IPS DF 19.7 (cell line): ENCODE measurements around the gene NUDT14.

Source experiments
- DNase-seq: peaks from one replicate; pipeline ENCODE4 v3.0.0-alpha.2; 2013; ENCODE audit warnings: low read depth, low spot score

NUDT14 gene

GRCh38 chr14:105135700-105136395 is 45.3 kb downstream of the NUDT14 start:
- DNase-seq, result no peak

GRCh38 chr14:105132921-105133654 is 48.0 kb downstream of the NUDT14 start:
- no peak for DNase-seq

GRCh38 chr14:105131241-105131640 is 49.9 kb downstream of the NUDT14 start:
- no peak for DNase-seq

GRCh38 chr14:105128059-105128458 is 53.1 kb downstream of the NUDT14 start:
- no peak for DNase-seq

GRCh38 chr14:105126981-105127329 is 54.2 kb downstream of the NUDT14 start:
- no peak for DNase-seq

- DNase-seq, result no peak
Observed at GRCh38 chr14:105126126-105126980, 54.8 kb downstream of the NUDT14 start.

- DNase-seq, result no peak
Observed at GRCh38 chr14:105124823-105125222, 56.3 kb downstream of the NUDT14 start.

GRCh38 chr14:105123981-105124765 is 56.9 kb downstream of the NUDT14 start:
- DNase-seq, result no peak

- no peak for DNase-seq
Observed at GRCh38 chr14:105123064-105123665, 57.9 kb downstream of the NUDT14 start.
